Ovary (tissue), 3 donors: ENCODE data around the gene CPA1.

Experiments used
- CTCF ChIP-seq, 3 donors: fragments of 450-650 bp in 2 of 3; fragments of 200-600 bp in 1 of 3; IDR thresholded peaks; one replicate each; pipeline versions ENCODE4 v1.5.1 to v1.8.0; 2016 to 2022; ENCODE audit warnings: antibody characterized with exemption in 3 of 3, mild to moderate bottlenecking in 1 of 3
- EP300 ChIP-seq: sonication (generic); formaldehyde crosslinking; IDR thresholded peaks from one replicate; pipeline ENCODE4 v1.6.1; 2017; ENCODE audit warnings: antibody characterized with exemption
- donor health status: DM: no; HTN: no; CAD: no.

DNA sequence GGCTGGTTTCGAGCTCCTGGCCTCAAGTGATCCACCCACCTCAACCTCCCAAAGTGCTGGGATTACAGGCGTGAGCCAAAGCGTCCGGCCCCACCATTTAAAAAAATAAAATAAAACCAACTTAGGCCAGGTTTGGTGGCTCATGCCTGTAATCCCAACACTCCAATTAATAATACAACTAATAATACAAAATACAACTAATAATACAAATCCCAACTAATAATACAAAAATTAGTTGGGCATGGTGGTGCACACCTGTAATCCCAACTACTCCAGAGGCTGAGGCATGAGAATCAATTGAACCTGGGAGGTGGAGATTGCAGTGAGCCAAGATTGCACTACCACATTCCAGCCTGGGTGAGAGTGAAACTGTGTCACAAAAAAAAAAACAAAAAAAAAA is 32.9 kb downstream of the CPA1 start:
- TF ChIP-seq CTCF (IDR thresholded peaks at IDR 0.05) (no peak), EP300 (no peak)
